H1 (cell line): ENCODE results near the gene RAB3GAP2. TPM values are rescaled to one million over a fixed set of nuclear protein-coding genes. Genes with fewer than 3 reads are reported as not detected.

Source experiments
- CTCF ChIA-PET: fragments of 300-600 bp; sonication (Branson Sonifier 250); formaldehyde crosslinking; loops from one replicate; lab custom pipeline; 2021; ENCODE audit not compliant: partially characterized antibody; lab: Charles Lee
- POLR2A ChIA-PET: fragments of 300-600 bp; sonication (Branson Sonifier 250); formaldehyde crosslinking; loops from one replicate; lab custom pipeline; 2021; ENCODE audit warnings: inconsistent platforms; ENCODE audit not compliant: partially characterized antibody; lab: Charles Lee
- DNase-seq, 2 experiments: peaks; one replicate each; pipeline versions ENCODE4 v3.0.0 to v3.0.0-alpha.2; 2010 to 2022; ENCODE audit warnings: low spot score in 2 of 2, low read depth in 1 of 2, mixed read lengths in 1 of 2
- FAIRE-seq: peaks from 2 replicates; lab custom pipeline; 2011; peaks lifted over from hg19 to GRCh38; lab: Jason Lieb, UNC
- H2AFZ ChIP-seq: 2 replicates; pipeline ENCODE4 v1.8.1; 2012; ENCODE audit warnings: low read length, inconsistent platforms
- H2AK5ac ChIP-seq: 2 replicates; pipeline ENCODE4 v1.6.1; 2013; ENCODE audit warnings: low read depth, low read length
- H2BK120ac ChIP-seq: replicated peaks from 2 replicates; pipeline ENCODE3; 2013; ENCODE audit warnings: low read depth, low read length, inconsistent platforms
- H2BK12ac ChIP-seq: 2 replicates; pipeline ENCODE4 v1.6.1; 2013; ENCODE audit warnings: low read depth, low read length
- H2BK15ac ChIP-seq: 2 replicates; pipeline ENCODE4 v1.6.1; 2013; ENCODE audit warnings: low read length
- H2BK20ac ChIP-seq: 2 replicates; pipeline ENCODE4 v1.6.1; 2013; ENCODE audit warnings: low read length
- H2BK5ac ChIP-seq: 2 replicates; pipeline ENCODE4 v1.6.1; 2013; ENCODE audit warnings: low read depth, low read length
- H3K14ac ChIP-seq: 2 replicates; pipeline ENCODE4 v1.6.1; 2013; ENCODE audit warnings: inconsistent platforms; ENCODE audit not compliant: insufficient read length
- H3K18ac ChIP-seq: 2 replicates; pipeline ENCODE4 v1.6.1; 2013; ENCODE audit warnings: low read length; ENCODE audit errors: extremely low read depth
- H3K23ac ChIP-seq: 2 replicates; pipeline ENCODE4 v1.6.1; 2013; ENCODE audit warnings: inconsistent platforms; ENCODE audit not compliant: insufficient read length
- H3K23me2 ChIP-seq: 2 replicates; pipeline ENCODE4 v1.6.1; 2013; ENCODE audit warnings: low read depth, low read length
- H3K27ac ChIP-seq: 2 replicates; pipeline ENCODE4 v1.6.1; 2011; ENCODE audit warnings: low read depth, low read length, inconsistent platforms
- H3K27me3 ChIP-seq, 4 experiments: replicated peaks in 1 of 4; 1 replicate in 1 of 4; 2 replicates in 3 of 4; pipeline versions ENCODE4 v1.6.1 to v1.8.1; 2011 to 2013; ENCODE audit warnings: low read length in 3 of 4, mild to moderate bottlenecking in 3 of 4, inconsistent platforms in 2 of 4, mixed read lengths in 2 of 4, moderate library complexity in 1 of 4; ENCODE audit not compliant: control insufficient read depth in 3 of 4, insufficient read depth in 3 of 4; ENCODE audit errors: extremely low read depth in 1 of 4
- H3K36me3 ChIP-seq, 4 experiments: 2 replicates each; pipeline versions ENCODE4 v1.6.1 to v1.8.1; 2011 to 2013; ENCODE audit warnings: mild to moderate bottlenecking in 4 of 4, low read length in 3 of 4, moderate library complexity in 2 of 4, control low read depth in 1 of 4, inconsistent platforms in 1 of 4; ENCODE audit not compliant: insufficient read depth in 4 of 4, control insufficient read depth in 2 of 4
- H3K4ac ChIP-seq: replicated peaks from 2 replicates; pipeline ENCODE3; 2013; ENCODE audit warnings: low read length, low read depth, mixed read lengths, inconsistent platforms; ENCODE audit not compliant: insufficient read length
- H3K4me1 ChIP-seq, 4 experiments: replicated peaks in 1 of 4; 1 replicate in 1 of 4; 2 replicates in 3 of 4; pipeline versions ENCODE4 v1.6.1 to v1.8.1; 2011 to 2013; ENCODE audit warnings: low read length in 3 of 4, inconsistent platforms in 2 of 4, mixed read lengths in 1 of 4; ENCODE audit not compliant: insufficient read depth in 4 of 4, control insufficient read depth in 3 of 4
- H3K4me2 ChIP-seq, 2 experiments: 2 replicates each; pipeline versions ENCODE4 v1.6.1 to v1.8.1; 2011 to 2013; ENCODE audit warnings: low read depth in 2 of 2, low read length in 2 of 2, control low read depth in 1 of 2, inconsistent platforms in 1 of 2, mild to moderate bottlenecking in 1 of 2; ENCODE audit not compliant: insufficient read depth in 1 of 2
- H3K4me3 ChIP-seq, 4 experiments: fragments of 200-600, 300-600 bp in 1 of 4; sonication (generic), shearing (Covaris generic), sonication (Bioruptor Twin) in 1 of 4; 2 replicates each; pipeline versions ENCODE4 v1.5.1 to v1.8.1; 2011 to 2016; ENCODE audit warnings: low read length in 4 of 4, low read depth in 3 of 4, control low read depth in 2 of 4, inconsistent platforms in 2 of 4, mild to moderate bottlenecking in 2 of 4, mixed read lengths in 1 of 4, moderate library complexity in 1 of 4; ENCODE audit not compliant: insufficient read depth in 2 of 4; ENCODE audit errors: extremely low read depth in 1 of 4
- H3K56ac ChIP-seq: replicated peaks from 2 replicates; pipeline ENCODE3; 2013; ENCODE audit warnings: low read depth, mild to moderate bottlenecking, mixed read lengths, low read length, inconsistent platforms; ENCODE audit not compliant: insufficient read length
- H3K79me1 ChIP-seq: 2 replicates; pipeline ENCODE4 v1.6.1; 2013; ENCODE audit warnings: low read depth, low read length, control low read depth
- H3K79me2 ChIP-seq, 2 experiments: 2 replicates each; pipeline versions ENCODE4 v1.6.1 to v1.8.1; 2012 to 2013; ENCODE audit warnings: low read length in 2 of 2, mild to moderate bottlenecking in 2 of 2, inconsistent platforms in 1 of 2; ENCODE audit not compliant: insufficient read depth in 2 of 2, control insufficient read depth in 1 of 2
- H3K9ac ChIP-seq, 4 experiments: replicated peaks in 1 of 4; 1 replicate in 1 of 4; 2 replicates in 3 of 4; pipeline versions ENCODE4 v1.6.1 to v1.8.1; 2011 to 2013; ENCODE audit warnings: low read depth in 3 of 4, low read length in 3 of 4, control low read depth in 2 of 4, mild to moderate bottlenecking in 2 of 4, moderate library complexity in 2 of 4, inconsistent platforms in 1 of 4; ENCODE audit errors: extremely low read depth in 1 of 4
- H3K9me3 ChIP-seq, 2 experiments: 2 replicates each; pipeline versions ENCODE4 v1.6.1 to v1.8.1; 2012 to 2013; ENCODE audit warnings: mild to moderate bottlenecking in 2 of 2, moderate library complexity in 2 of 2, control low read depth in 1 of 2, inconsistent platforms in 1 of 2, low read depth in 1 of 2, low read length in 1 of 2, mixed read lengths in 1 of 2; ENCODE audit not compliant: insufficient read depth in 2 of 2
- H4K20me1 ChIP-seq, 2 experiments: replicated peaks in 1 of 2; 2 replicates each; pipeline versions ENCODE3 to v1.8.1; 2011 to 2013; ENCODE audit warnings: inconsistent platforms in 2 of 2, low read length in 2 of 2, mild to moderate bottlenecking in 1 of 2; ENCODE audit not compliant: insufficient read depth in 2 of 2, control insufficient read depth in 1 of 2
- H4K5ac ChIP-seq: 2 replicates; pipeline ENCODE4 v1.6.1; 2013; ENCODE audit warnings: low read length, low read depth, mixed read lengths, inconsistent platforms; ENCODE audit not compliant: insufficient read length
- H4K8ac ChIP-seq: 2 replicates; pipeline ENCODE4 v1.8.0; 2013; ENCODE audit warnings: mild to moderate bottlenecking, moderate library complexity, low read length, inconsistent platforms; ENCODE audit not compliant: insufficient read depth; ENCODE audit errors: extremely low read depth
- H4K91ac ChIP-seq: replicated peaks from 2 replicates; pipeline ENCODE3; 2013; ENCODE audit warnings: low read length, mixed read lengths, inconsistent platforms; ENCODE audit not compliant: insufficient read length
- CBX5 ChIP-seq: fragments of 300-800, 300-1000 bp; sonication (generic); IDR thresholded peaks from 2 replicates; pipeline ENCODE4 v1.7.1; 2016; ENCODE audit warnings: antibody characterized with exemption, low read length, low read depth
- CBX8 ChIP-seq: fragments of 300-800, 300-1000 bp; sonication (generic); IDR thresholded peaks from 2 replicates; pipeline ENCODE4 v1.7.1; 2016; ENCODE audit warnings: low read depth, low read length, borderline replicate concordance
- E2F6 ChIP-seq: IDR thresholded peaks from 2 replicates; pipeline ENCODE4 v1.6.1; 2012; ENCODE audit warnings: inconsistent platforms
- EGR1 ChIP-seq: IDR thresholded peaks from 2 replicates; pipeline ENCODE4 v1.6.1; 2011; ENCODE audit warnings: low read depth, low read length, borderline replicate concordance
- GTF2F1 ChIP-seq: IDR thresholded peaks from 2 replicates; pipeline ENCODE4 v1.6.1; 2012; ENCODE audit warnings: low read depth, low read length, improper control_type of control experiment, borderline replicate concordance
- MAFK ChIP-seq: IDR thresholded peaks from 2 replicates; pipeline ENCODE4 v1.6.1; 2012; ENCODE audit warnings: low read depth, mild to moderate bottlenecking, improper control_type of control experiment, low read length
- RBBP5 ChIP-seq: IDR thresholded peaks from 2 replicates; pipeline ENCODE4 v1.7.1; 2012; ENCODE audit warnings: low read depth, mild to moderate bottlenecking, inconsistent platforms, low read length, moderate library complexity, borderline replicate concordance
- RFX5 ChIP-seq: IDR thresholded peaks from 2 replicates; pipeline ENCODE4 v1.6.1; 2011; ENCODE audit warnings: low read depth, low read length, improper control_type of control experiment, borderline replicate concordance
- SP1 ChIP-seq: IDR thresholded peaks from 2 replicates; pipeline ENCODE4 v1.6.1; 2011; ENCODE audit warnings: low read depth, low read length
- SP2 ChIP-seq: IDR thresholded peaks from 2 replicates; pipeline ENCODE4 v1.6.1; 2012; ENCODE audit warnings: mild to moderate bottlenecking, low read length, inconsistent platforms
- SRF ChIP-seq: IDR thresholded peaks from 2 replicates; pipeline ENCODE4 v1.6.1; 2011; ENCODE audit warnings: mild to moderate bottlenecking, low read depth, low read length, moderate library complexity
- TCF12 ChIP-seq: IDR thresholded peaks from 2 replicates; pipeline ENCODE4 v1.6.1; 2011; ENCODE audit warnings: low read depth, mild to moderate bottlenecking, low read length
- USF2 ChIP-seq: IDR thresholded peaks from 2 replicates; pipeline ENCODE4 v1.6.1; 2011; ENCODE audit warnings: low read length, improper control_type of control experiment
- WGBS, 2 experiments: shearing (Covaris generic) in 1 of 2; methylation state at CpG; one replicate each; pipeline versions ENCODE4 v1.1.6 to v1.1.7; 2013 to 2015; ENCODE audit warnings: low lambda C conversion rate in 2 of 2, mixed read lengths in 2 of 2, inconsistent platforms in 1 of 2, low coverage in 1 of 2, missing lambda C conversion rate in 1 of 2; ENCODE audit not compliant: insufficient replicate concordance in 2 of 2, insufficient coverage in 1 of 2, insufficient read length in 1 of 2; ENCODE audit errors: extremely low coverage in 1 of 2, missing lambda C conversion rate in 1 of 2; 5-methylcytosine and 5-hydroxymethylcytosine counted together
- polyA plus RNA-seq, 7 experiments: library from polyadenylated mRNA; depleted of rRNA in 3 of 7; stranded (reverse) in 5 of 7; unstranded in 2 of 7; fragments of >200 nt in 5 of 7; fragments of 200-250 nt in 2 of 7; gene quantifications; 1 replicate in 5 of 7; 2 replicates in 1 of 7; 4 replicates in 1 of 7; pipeline versions ENCODE4 v1.2.1 to v1.2.3, GENCODE V29; 2011 to 2013; ENCODE audit warnings: missing spikeins in 2 of 7, mixed read lengths in 2 of 7
- total RNA-seq: library from RNA; stranded (reverse); fragmentation: NEBNext Ultra II Directional; extraction: Animal tissue kit (Norgen Biotek cat#: 25700); gene quantifications from 2 replicates; pipeline ENCODE4 v1.2.1, GENCODE V29; 2021

The RAB3GAP2 gene
- total and polyA plus RNA-seq, 2 of the 8 experiments (the other 6 are each of a cell fraction or from before 2014, with no cell fraction given) = 19.7 to 52.7 TPM

- Histone ChIP-seq H3K27me3 (no peaks in the 10 kb centered on the region), H3K56ac (no peak overlapping the region), H2AK5ac (no peak overlapping the region), H4K20me1 (no peaks in the 10 kb centered on the region), H3K4me2 (no peak overlapping the region), H3K4me3 (no peak overlapping the region), H2BK15ac (no peak overlapping the region), H3K23me2 (no peaks in the 10 kb centered on the region), H3K79me2 (no peaks in the 10 kb centered on the region), H4K8ac (no peak overlapping the region), H3K23ac (no peak overlapping the region), H3K14ac (no peak overlapping the region), H2BK20ac (no peak overlapping the region), H3K9me3 (no peaks in the 10 kb centered on the region), H2BK12ac (no peak overlapping the region), H4K91ac (no peak overlapping the region), H3K4ac (no peak overlapping the region), H3K27ac (no peak overlapping the region), H3K18ac (no peak overlapping the region), H2BK5ac (no peak overlapping the region), H3K9ac (no peak overlapping the region), H2BK120ac (no peak overlapping the region), H3K36me3 (no peaks in the 10 kb centered on the region), H3K4me1 (no peaks in the 10 kb centered on the region), H2AFZ (no peak overlapping the region), H3K79me1 (no peaks in the 10 kb centered on the region), H4K5ac (no peak overlapping the region)
- FAIRE-seq (no peak), DNase-seq (no peak)
- ChIA-PET POLR2A (no interaction called here), CTCF (interaction anchor here (0.7 to 14.9 kb wide), 5 partner anchors 12 to 467 kb away, joined by 3 to 168 read pairs (median 5); no protein-coding TSS in a partner anchor)
- WGBS, 2 experiments = 83% methylated on average over 1 of the region's 1 CpG; no CpG with 5 or more reads in 1 of the 2 experiments
- TF ChIP-seq MAFK (no peak), CBX8 (no peak), TCF12 (no peak), RFX5 (no peak), USF2 (no peak), E2F6 (no peak), GTF2F1 (no peak), RBBP5 (no peak), SP1 (no peak), CBX5 (no peak), SRF (no peak), EGR1 (no peak), SP2 (no peak)
Measured at GRCh38 chr1:220283625-220284024, 11.4 kb upstream of the RAB3GAP2 start.
